NCI-H187 treated with DMSO at 0.1 percent for 48 hours (cell line): ENCODE data around the gene TMEM53.

ENCODE experiments used
- DNase-seq: peaks from one replicate; lab custom pipeline; 2025; lab: John Stamatoyannopoulos, UW

TMEM53 gene

GRCh38 chr1:44646261-44647110, 27.8 kb downstream of the TMEM53 start:
- no peak for DNase-seq

DNA sequence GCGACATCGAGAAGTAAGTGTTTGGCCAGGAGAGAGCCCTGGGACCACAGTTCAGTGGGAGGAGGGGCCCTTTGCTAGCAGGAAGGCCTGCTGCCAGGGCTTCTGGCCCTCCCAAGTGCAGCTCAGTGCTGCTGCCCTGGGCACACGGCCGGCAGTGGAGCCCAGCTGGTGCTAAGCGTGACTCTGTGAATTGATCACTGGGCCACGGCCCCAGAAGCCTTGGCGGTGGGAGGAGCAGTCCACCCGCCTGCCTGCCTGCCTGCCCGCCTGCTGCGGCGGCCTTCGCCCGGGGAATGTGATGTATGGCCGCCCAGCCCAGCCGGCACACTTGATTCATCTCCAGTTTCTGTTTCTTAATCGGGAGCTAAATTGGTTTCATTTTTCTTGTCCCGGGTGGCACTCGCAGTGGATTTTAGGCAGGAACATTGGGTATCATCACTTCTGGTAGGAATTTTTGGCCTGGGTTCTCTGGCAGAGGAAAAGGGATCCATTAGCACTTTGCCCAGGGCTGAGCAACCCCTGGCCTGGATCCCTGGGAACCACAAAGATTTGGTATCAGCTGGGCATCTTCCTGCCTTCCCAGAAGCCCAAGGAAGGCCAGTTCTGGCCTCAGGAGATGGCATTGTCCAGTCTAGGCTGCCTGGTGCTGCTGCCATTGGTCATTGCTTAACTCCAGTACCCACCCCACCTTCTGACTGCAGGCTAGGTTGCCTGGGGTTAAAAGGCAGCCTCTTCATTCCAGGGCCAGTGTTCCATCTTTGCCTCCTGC, 28.6 kb downstream of the TMEM53 start:
- no peak for DNase-seq

DNA sequence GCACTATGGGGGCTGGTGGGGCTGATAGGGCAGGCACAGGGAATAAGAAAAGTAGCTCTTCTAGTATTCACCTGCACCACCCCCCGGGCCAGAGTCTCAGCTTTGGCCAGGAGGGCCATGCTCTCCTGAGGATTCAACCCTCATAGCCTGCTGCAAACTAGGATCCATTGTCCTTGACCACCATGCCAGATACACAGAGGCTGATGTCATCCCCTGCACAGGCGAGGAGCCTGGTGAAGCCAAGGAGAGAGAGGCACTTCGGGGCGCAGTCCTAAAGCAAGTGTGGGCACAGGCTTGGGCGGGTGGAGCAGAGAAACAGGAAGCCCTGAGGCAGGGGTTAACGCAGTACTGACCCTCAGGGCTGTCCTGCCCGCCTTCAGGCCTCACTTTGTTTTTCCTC, 29.5 kb downstream of the TMEM53 start:
- no peak for DNase-seq

- no peak for DNase-seq
Observed at GRCh38 chr1:44643721-44644334, 30.5 kb downstream of the TMEM53 start.

DNA sequence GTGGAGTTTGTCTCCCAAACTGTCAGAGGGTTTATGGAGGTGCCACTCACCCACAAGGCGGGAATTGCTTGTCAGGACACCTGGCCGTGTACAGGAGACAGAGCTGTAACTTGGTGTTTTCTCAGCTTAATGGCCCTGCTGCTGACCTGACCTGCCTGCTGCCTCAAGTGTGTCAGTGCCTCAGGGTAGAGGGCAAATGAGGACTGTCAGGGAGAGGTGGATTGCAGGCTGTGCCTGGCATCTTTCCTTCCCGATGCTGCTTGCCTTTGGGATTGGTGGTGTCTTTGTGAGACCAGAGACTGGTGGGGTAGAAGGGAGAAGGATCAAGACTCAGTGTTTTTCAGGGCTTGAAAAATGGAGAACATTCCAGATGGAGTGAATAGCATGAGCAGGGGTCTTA, 31.4 kb downstream of the TMEM53 start:
- no peak for DNase-seq

DNA sequence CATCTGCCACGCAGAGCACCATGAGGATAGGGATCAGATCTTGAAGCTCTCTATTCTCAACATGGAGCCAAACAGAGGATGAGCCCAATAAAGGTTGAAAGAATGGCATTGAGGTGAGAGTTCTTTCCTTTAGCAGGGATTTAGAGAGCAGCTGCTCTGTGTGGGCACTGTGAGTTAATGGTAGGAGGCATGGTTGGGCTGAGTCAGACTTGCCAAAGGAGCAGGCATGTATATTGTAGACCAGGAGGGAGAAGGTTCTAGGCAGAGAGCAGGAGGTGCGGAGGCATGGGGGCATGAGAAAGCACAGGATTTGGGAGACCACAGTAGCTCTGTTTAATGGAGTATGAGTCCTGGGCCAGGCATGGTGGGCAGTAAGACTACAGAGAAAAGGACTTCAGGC, 32.0 kb downstream of the TMEM53 start:
- DNase-seq = no peak

- DNase-seq = no peak
Observed at GRCh38 chr1:44641126-44642102, 32.9 kb downstream of the TMEM53 start.

- peak; percentile 50 for DNase-seq
Observed at GRCh38 chr1:44640200-44640853, 34.0 kb downstream of the TMEM53 start.

GRCh38 chr1:44637702-44638411, 36.4 kb downstream of the TMEM53 start:
- no peak for DNase-seq

DNA sequence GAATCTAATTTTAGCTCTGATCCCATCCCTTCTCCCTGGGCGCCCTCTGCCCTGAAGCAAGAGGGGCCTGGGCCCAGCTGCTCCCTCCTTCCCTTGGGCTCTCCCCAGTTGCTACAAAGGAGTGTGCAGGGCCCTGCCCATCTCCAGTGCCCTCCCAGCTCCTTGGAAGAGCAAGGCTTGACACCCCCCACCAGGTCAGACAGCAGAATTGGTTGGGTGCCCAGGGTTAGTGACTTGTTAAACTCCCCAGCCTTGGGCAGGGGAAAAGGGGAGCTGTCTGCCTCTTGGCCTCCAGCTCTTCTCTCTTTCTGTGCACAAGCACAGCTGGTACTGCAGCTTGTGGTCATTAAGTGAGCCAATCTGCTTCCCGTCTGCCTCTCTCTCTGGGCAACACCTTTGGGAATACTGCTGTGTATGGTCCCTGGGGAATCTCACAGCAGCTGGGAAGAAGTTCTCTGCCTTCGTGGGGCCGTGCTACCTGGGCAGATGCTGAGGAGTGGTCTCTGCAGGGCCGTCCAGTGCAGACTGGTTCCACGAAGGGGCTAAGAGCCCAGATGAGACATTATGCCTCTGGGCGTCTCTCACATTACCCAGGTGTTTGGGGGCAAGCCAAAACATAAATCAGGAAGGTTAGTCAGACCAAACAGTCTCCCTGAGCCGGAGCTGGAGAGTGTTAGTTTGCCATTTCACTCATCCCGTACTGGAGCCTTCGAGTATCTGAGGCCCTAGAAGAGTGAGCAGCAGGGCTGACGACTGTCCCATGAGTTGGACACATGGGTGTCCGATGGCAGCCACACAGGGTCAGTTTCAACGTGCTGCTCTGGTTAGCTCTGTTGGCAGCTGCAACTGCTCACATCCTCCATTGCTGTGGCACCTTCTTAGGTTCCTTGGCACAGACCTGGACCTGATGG, 37.3 kb downstream of the TMEM53 start:
- no peak for DNase-seq

GRCh38 chr1:44636083-44636687, 38.1 kb downstream of the TMEM53 start:
- no peak for DNase-seq

GRCh38 chr1:44635439-44635838, 38.8 kb downstream of the TMEM53 start:
- no peak for DNase-seq

DNA sequence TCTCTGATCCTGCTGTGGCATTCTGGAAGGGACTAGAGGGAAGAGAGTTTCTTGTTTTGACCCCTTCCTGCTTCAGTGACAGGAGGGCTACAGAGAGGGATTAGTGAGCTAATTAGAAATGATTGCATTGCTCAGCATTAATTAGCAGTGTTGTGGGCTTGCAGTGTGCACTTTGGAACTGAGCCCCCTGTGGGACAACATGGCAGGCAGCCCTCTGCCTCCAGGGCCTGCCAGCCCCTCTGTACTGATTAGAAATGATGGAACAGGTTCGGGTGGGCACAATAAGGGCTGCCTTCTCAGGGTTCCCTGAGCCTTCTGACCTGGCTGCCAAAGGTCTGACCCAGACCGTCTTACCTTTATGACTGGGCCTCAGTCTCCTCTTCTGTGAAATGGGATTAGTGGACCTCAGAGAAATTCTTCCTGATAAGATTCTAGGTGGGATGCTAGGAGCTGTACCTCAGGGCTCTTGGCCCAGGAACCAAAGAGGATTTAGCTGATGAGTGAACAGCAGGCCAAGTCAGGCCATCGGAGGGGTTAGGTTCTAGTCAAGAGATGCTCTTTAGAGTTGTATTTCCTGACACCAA, 39.6 kb downstream of the TMEM53 start:
- DNase-seq = no peak

- no peak for DNase-seq
Observed at GRCh38 chr1:44632598-44632997, 41.7 kb downstream of the TMEM53 start.

DNA sequence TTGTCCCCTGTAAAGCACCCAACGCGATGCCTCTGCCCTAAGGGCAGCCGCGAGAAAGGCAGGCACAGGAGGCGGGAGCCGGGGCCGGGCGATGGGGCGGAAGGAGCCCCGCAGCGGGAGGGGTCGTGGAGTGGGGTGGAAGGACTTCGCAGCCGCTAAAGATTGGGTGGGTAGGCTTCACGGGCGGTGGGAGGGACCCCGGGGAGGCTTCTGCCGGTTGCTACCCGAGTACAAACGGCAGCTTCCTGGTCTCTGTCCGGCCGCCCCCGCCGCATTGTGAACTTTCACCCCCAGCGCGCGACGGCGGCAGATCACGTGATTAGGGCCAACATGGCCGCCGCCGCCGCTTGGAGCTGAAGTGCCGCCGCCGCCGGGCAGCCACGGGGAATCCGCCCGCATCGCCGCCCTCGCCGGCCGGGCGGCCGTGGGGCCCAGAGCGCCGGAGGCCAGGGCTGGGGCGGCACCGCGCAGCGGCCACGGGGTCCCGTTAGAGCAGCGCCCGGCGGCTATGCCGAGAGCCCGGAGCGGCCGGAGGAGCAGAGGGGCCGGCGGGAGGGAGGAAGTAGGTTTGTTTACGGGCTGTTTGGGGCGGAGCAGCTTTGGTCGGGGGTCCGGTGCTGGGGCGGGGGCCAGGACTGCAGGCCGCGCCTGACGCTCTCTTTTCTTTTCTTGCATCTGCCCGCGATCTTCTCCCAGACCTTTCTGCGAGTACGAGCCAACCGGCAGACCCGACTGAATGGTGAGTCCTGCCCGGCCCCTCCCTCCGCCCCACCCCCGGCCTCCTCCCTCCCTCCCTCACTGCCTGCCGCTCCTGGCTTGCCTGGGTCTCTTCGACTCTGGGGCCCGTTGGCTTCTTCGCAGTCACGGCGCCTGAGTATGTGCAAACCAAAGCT, 42.4 kb downstream of the TMEM53 start:
- peak; percentile 45 for DNase-seq

- DNase-seq = no peak
Observed at GRCh38 chr1:44631333-44631646, 43.0 kb downstream of the TMEM53 start.

- no peak for DNase-seq
Observed at GRCh38 chr1:44630116-44630515, 44.2 kb downstream of the TMEM53 start.
